Brain microvascular endothelial cell (primary cell): ENCODE measurements around the gene S100A13.

Source experiments
- DNase-seq: peaks from one replicate; pipeline ENCODE4 v3.0.0-alpha.2; 2020
- H3K27ac ChIP-seq: fragments of 250-450 bp; sonication (Bioruptor Pico); 2 replicates; pipeline ENCODE4 v1.5.1; 2020; ENCODE audit warnings: mild to moderate bottlenecking, moderate library complexity
- H3K27me3 ChIP-seq: fragments of 250-450 bp; sonication (Bioruptor Pico); replicated peaks from 2 replicates; pipeline ENCODE4 v1.5.1; 2020; ENCODE audit warnings: mild to moderate bottlenecking
- H3K36me3 ChIP-seq: fragments of 250-450 bp; sonication (Bioruptor Pico); replicated peaks from 2 replicates; pipeline ENCODE4 v1.5.1; 2020; ENCODE audit warnings: mild to moderate bottlenecking
- H3K4me3 ChIP-seq: 2 replicates; pipeline ENCODE4 v1.5.1; 2011; ENCODE audit warnings: low read depth, mild to moderate bottlenecking, control low read depth, low read length, moderate library complexity
- in situ Hi-C: cut with HindIII; loops from 2 replicates; pipeline ENCODE4 v1.10.0; 2017; ENCODE audit warnings: low sequenced_read_pairs, low pct_ligation_motif_present
- TF ChIP-seq, protein P1 (sequence below): IDR thresholded peaks from 2 replicates; pipeline ENCODE4 v1.5.1; 2011; ENCODE audit warnings: low read depth, mild to moderate bottlenecking, moderate library complexity, low read length, control low read depth, inconsistent platforms; ENCODE audit errors: missing control alignments

S100A13 gene

DNA sequence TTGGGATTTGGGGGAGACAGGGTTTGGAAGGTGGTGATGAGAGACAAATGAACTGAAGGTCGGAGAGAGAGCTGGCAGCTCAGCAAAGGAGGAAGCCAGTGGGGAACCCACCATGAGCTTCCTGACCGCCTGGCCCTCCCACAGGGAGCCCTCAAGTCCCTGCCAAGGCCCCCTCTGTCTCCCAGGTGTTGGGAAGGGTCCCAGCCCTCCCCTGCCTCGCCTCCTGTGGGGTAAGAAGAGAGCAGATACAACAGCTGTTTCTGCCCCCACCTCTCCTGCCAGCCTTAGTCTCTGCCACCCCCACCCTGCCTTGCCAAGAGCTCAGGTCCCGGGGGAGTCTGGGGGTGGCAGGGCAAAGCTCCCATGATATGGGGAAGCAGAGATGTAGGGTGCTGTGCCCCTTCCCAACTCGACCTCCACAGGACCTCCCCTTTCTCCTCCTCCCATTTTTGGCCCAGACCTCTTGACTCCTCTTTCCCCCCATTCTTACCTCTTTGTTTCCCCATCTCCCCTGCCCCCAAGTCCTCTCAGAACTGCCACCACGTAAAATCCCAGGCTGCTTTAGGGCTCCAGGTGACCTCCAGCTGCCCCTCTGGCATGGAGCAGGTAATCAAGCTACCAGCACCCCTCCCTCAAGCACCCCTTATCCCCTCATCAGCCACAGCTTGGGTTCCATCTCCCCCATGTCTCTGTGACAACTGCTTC is 1.5 kb upstream of the S100A13 start:
- no peak for DNase-seq
- Histone ChIP-seq H3K27me3 (no peaks in the 10 kb centered on the region), H3K4me3 (no peak overlapping the region), H3K27ac (no peak overlapping the region), H3K36me3 (peaks cover 10% of the 10 kb centered on the region)
- in situ Hi-C loops = no loop called here
- TF ChIP-seq, protein P1, sequence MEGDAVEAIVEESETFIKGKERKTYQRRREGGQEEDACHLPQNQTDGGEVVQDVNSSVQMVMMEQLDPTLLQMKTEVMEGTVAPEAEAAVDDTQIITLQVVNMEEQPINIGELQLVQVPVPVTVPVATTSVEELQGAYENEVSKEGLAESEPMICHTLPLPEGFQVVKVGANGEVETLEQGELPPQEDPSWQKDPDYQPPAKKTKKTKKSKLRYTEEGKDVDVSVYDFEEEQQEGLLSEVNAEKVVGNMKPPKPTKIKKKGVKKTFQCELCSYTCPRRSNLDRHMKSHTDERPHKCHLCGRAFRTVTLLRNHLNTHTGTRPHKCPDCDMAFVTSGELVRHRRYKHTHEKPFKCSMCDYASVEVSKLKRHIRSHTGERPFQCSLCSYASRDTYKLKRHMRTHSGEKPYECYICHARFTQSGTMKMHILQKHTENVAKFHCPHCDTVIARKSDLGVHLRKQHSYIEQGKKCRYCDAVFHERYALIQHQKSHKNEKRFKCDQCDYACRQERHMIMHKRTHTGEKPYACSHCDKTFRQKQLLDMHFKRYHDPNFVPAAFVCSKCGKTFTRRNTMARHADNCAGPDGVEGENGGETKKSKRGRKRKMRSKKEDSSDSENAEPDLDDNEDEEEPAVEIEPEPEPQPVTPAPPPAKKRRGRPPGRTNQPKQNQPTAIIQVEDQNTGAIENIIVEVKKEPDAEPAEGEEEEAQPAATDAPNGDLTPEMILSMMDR = no peak

DNA sequence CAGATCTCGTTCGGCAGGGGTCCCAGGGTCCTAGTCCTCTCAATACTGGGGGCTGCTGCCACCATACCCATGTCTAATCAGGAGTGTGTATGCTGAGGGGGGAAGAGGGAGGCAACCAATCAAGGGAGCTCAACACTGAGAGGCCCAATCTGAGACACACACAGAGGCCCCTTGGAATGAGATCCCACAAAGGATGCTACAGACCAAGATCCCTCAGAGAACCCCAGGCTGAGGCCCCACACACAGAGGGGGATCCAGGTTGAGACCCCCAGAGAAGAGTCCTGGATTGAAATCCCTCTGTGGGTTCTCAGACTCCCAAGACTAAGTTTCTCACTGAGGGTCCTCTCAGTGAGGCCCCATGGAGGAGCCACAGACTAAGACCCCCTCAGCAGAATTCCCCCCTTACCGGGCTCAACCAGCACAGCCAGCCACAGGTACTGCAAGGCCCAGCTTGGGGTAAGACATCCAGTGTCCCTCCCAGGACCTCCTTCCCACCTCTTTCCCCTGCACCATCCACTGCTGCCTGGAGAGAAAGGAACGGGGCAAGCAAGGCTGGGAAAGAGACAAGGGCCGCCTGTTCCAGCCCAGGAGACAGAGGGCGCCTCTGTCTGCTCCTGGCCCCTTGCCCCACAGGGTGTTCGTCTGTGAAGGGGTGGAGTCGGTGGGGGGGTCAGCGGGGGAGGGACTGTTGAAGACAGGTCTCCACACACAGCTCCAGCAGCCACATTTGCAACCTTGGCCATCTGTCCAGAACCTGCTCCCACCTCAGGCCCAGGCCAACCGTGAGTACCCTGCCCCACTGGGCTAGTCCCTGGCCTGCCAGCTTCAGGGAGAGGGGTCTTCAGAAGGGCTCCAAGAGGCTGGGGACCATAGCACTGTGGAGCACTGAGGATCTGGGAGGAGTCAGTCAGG is 666 bp upstream of the S100A13 start, which contains the start of gene S100A1:
Gene S100A1, plus strand, starts transcription at position 720 of the 912 bp plus-strand sequence. CDS start 2,088 bp downstream, outside the sequence.
- Histone ChIP-seq H3K4me3 (peak within 1 kb of the TSS; percentile 77), H3K27ac (peak within 1 kb of the TSS; percentile 88), H3K36me3 (peaks cover 11% of the 10 kb centered on the region), H3K27me3 (no peaks in the 10 kb centered on the region)
- in situ Hi-C loops = no loop called here
- DNase-seq = no peak
- TF ChIP-seq, protein P1 = no peak

DNA sequence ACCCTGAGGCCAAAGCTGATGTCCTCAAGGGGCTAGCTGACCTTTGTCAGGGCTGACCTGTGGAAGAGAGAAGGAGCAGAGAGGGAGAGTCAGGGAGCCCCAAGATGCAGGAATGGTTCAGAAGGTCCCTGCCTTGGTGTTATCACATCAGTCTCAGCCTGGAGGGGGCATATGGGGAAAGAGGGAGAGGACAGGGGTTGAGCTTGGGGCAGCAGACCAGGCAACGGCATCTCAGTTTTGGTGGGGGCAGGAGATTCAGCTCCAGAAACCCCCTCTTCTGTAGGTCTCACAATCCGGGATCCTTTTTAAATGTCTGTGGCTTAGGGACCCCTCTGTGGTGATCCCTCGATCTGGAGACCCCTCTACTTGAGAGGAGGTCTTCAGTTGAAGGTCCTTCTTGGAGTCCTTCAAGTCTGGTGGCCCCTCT is 815 bp downstream of the S100A13 start:
- DNase-seq = no peak
- Histone ChIP-seq H3K36me3 (peaks cover 22% of the 10 kb centered on the region), H3K27ac (peak overlapping the region; percentile 88), H3K27me3 (no peaks in the 10 kb centered on the region), H3K4me3 (peak overlapping the region; percentile 77)
- TF ChIP-seq, protein P1 = no peak
- in situ Hi-C loops = no loop called here

DNA sequence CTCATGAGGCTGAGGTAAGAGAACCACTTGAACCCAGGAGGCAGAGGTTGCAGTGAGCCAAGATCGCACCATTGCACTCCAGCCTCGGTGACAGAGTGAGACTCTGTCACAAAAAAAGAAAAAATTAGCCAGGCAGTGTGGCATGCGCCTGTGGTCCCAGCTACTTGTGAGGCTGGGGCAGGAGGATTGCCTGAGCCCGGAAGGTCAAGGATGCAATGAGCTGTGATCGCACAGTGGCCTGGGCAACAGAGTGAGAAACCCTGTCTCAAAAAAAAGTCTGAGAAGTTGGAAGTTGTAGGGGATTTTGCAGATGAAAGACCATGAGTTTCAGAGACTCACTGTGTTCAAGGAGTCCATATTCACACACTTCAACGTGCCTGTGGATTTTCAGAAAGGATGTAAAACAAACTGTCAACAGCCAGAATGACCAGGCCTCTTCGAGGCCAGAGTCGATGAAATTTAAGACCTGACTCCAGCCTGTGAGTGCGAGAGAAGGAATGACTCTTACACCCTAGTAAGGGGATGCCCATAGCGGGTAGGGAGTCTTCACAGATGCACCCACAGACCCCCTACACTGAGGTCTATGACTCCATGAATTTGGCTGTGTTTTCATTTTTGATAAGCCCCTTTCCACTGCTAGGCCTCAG is 2.2 kb downstream of the S100A13 start:
- Histone ChIP-seq H3K4me3 (no peak overlapping the region), H3K36me3 (peaks cover 27% of the 10 kb centered on the region), H3K27me3 (no peaks in the 10 kb centered on the region), H3K27ac (no peak overlapping the region)
- TF ChIP-seq, protein P1 = no peak
- no peak for DNase-seq
- in situ Hi-C loops = no loop called here

DNA sequence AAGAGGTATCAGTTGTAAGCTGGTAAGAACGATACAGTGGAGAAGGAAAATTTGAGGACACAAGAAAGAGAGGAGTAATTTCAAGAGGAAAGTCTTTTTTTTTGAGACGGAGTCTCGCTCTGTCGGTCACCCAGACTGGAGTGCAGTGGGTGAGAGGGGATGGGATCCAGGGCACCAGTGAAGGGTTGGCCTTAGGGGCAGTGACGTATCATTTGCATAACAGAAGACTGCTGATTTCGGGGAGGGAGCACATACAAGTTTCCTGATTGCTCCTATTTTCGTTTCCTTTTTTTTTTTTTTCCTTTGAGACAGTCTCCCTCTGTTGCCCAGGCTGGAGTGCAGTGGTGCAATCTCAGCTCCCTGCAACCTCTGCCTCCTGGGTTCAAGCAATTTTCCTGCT is 4.2 kb downstream of the S100A13 start:
- no peak for DNase-seq
- TF ChIP-seq, protein P1 = no peak
- Histone ChIP-seq H3K36me3 (peaks cover 41% of the 10 kb centered on the region), H3K27me3 (no peaks in the 10 kb centered on the region), H3K27ac (no peak overlapping the region), H3K4me3 (no peak overlapping the region)
- in situ Hi-C loops = no loop called here
